Activated naive CD4-positive, alpha-beta T cell treated with anti-CD3 and anti-CD28 coated beads, Interleukin-2, amount 50 U/mL, for 24 hours (primary cell): ENCODE measurements around the gene CNTNAP2.

Experiments
- H3K27ac Mint-ChIP-seq: one replicate; pipeline ENCODE4 v1.8.0; 2021; ENCODE audit warnings: mild to moderate bottlenecking, mixed read lengths
- H3K27me3 Mint-ChIP-seq: one replicate; pipeline ENCODE4 v1.8.0; 2021; ENCODE audit warnings: mixed read lengths
- H3K36me3 Mint-ChIP-seq: one replicate; pipeline ENCODE4 v1.8.0; 2021; ENCODE audit warnings: mixed read lengths
- H3K4me1 Mint-ChIP-seq: one replicate; pipeline ENCODE4 v1.8.0; 2021; ENCODE audit warnings: mixed read lengths
- H3K4me3 Mint-ChIP-seq: one replicate; pipeline ENCODE4 v1.8.0; 2021; ENCODE audit warnings: mild to moderate bottlenecking, mixed read lengths
- H3K9me3 Mint-ChIP-seq: one replicate; pipeline ENCODE4 v1.8.0; 2021; ENCODE audit warnings: mixed read lengths

Gene CNTNAP2

GRCh38 chr7:147861058-147861716 is 1744.6 kb downstream of the CNTNAP2 start:
- H3K27ac Mint-ChIP-seq = no peak overlapping the region
- H3K36me3 Mint-ChIP-seq = no peaks in the 10 kb centered on the region
- H3K27me3 Mint-ChIP-seq = no peaks in the 10 kb centered on the region
- no peak overlapping the region for H3K4me3 Mint-ChIP-seq
- no peaks in the 10 kb centered on the region for H3K4me1 Mint-ChIP-seq
- no peaks in the 10 kb centered on the region for H3K9me3 Mint-ChIP-seq

GRCh38 chr7:147861945-147862344 is 1745.3 kb downstream of the CNTNAP2 start:
- no peaks in the 10 kb centered on the region for H3K36me3 Mint-ChIP-seq
- H3K27me3 Mint-ChIP-seq = no peaks in the 10 kb centered on the region
- no peak overlapping the region for H3K27ac Mint-ChIP-seq
- no peaks in the 10 kb centered on the region for H3K4me1 Mint-ChIP-seq
- H3K4me3 Mint-ChIP-seq = no peak overlapping the region
- no peaks in the 10 kb centered on the region for H3K9me3 Mint-ChIP-seq

- Mint-ChIP-seq H3K27ac (no peak overlapping the region), H3K27me3 (peaks cover 2% of the 10 kb centered on the region), H3K9me3 (no peaks in the 10 kb centered on the region), H3K36me3 (no peaks in the 10 kb centered on the region), H3K4me3 (no peak overlapping the region), H3K4me1 (no peaks in the 10 kb centered on the region)
Measured at GRCh38 chr7:147869456-147869855, 1752.9 kb downstream of the CNTNAP2 start.

DNA sequence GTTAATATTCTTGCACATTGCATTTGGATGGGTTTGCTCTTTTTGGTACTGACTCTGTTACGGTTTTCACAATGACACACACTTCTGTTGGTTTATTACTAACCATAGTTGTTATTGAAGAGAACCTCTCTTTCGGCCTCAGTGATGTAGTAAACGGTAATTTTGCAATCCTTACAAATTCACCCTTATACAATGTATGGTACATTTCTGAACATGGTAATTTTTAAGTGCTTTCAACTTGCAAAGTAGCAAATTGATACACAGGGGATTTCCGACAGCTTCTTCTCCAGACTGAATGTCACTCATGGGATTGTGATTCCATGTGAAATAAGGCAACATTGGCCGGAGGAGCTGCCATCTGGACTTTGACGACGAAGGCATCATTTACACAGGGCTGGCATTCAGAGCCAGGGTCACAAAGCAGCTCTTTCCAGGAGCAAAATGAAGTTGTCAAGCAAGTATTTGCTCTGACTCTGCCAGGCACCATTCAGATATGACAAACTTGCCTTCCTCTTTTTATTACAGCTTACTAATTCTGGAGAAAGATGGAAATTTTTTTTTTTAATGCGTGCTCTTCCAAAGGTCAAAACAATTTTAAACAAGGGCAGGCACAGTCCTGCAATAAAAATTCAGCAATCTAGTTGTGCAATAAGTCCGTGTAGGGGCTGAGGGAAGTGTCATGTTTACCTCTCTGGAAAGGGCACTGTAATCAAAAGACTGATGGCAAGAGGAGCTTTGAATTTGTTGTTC is 1762.5 kb downstream of the CNTNAP2 start:
- H3K9me3 Mint-ChIP-seq = no peaks in the 10 kb centered on the region
- H3K4me1 Mint-ChIP-seq = no peaks in the 10 kb centered on the region
- H3K4me3 Mint-ChIP-seq = no peak overlapping the region
- H3K36me3 Mint-ChIP-seq = no peaks in the 10 kb centered on the region
- H3K27me3 Mint-ChIP-seq = no peaks in the 10 kb centered on the region
- no peak overlapping the region for H3K27ac Mint-ChIP-seq

- Mint-ChIP-seq H3K27ac (no peak overlapping the region), H3K4me3 (no peak overlapping the region), H3K27me3 (peaks cover 1% of the 10 kb centered on the region), H3K9me3 (peaks cover 6% of the 10 kb centered on the region), H3K36me3 (no peaks in the 10 kb centered on the region), H3K4me1 (no peaks in the 10 kb centered on the region)
Measured at GRCh38 chr7:147885869-147886268, 1769.3 kb downstream of the CNTNAP2 start.

DNA sequence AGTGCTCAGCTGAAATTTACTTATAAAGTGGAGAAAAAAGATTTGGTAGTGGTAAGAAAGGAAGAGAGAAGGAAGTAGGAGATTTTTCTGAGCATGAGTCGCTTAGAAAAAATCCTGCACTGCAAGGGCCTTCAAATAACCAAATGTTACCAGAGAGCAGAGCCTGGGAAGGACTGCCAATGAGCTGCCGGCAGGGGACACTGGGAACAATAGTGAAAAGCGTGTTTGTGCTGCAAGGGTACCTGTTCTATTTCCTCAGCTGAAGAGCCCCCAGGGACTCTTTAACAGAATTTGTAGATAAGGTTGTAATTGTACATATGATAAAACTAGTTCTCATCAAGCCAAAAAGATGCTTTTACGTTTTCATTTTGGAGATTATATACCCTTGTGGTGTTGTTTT is 1777.7 kb downstream of the CNTNAP2 start:
- Mint-ChIP-seq H3K27ac (no peak overlapping the region), H3K4me3 (no peak overlapping the region), H3K9me3 (peaks cover 6% of the 10 kb centered on the region), H3K4me1 (no peaks in the 10 kb centered on the region), H3K36me3 (no peaks in the 10 kb centered on the region), H3K27me3 (no peaks in the 10 kb centered on the region)

- Mint-ChIP-seq H3K4me3 (no peak overlapping the region), H3K27me3 (peaks cover 2% of the 10 kb centered on the region), H3K9me3 (peaks cover 5% of the 10 kb centered on the region), H3K27ac (no peak overlapping the region), H3K36me3 (no peaks in the 10 kb centered on the region), H3K4me1 (no peaks in the 10 kb centered on the region)
Measured at GRCh38 chr7:147896121-147896520, 1779.5 kb downstream of the CNTNAP2 start.

GRCh38 chr7:147903536-147904218 is 1787.1 kb downstream of the CNTNAP2 start:
- Mint-ChIP-seq H3K4me1 (no peaks in the 10 kb centered on the region), H3K4me3 (no peak overlapping the region), H3K36me3 (no peaks in the 10 kb centered on the region), H3K27ac (no peak overlapping the region), H3K27me3 (peaks cover 2% of the 10 kb centered on the region), H3K9me3 (peaks cover 14% of the 10 kb centered on the region)

GRCh38 chr7:147904219-147904576 is 1787.6 kb downstream of the CNTNAP2 start:
- H3K27ac Mint-ChIP-seq = no peak overlapping the region
- H3K4me1 Mint-ChIP-seq = no peaks in the 10 kb centered on the region
- H3K9me3 Mint-ChIP-seq = peaks cover 14% of the 10 kb centered on the region
- no peak overlapping the region for H3K4me3 Mint-ChIP-seq
- H3K27me3 Mint-ChIP-seq = peaks cover 2% of the 10 kb centered on the region
- H3K36me3 Mint-ChIP-seq = no peaks in the 10 kb centered on the region

- Mint-ChIP-seq H3K27me3 (no peaks in the 10 kb centered on the region), H3K27ac (no peak overlapping the region), H3K9me3 (no peaks in the 10 kb centered on the region), H3K4me1 (no peaks in the 10 kb centered on the region), H3K4me3 (no peak overlapping the region), H3K36me3 (no peaks in the 10 kb centered on the region)
Measured at GRCh38 chr7:147909431-147910148, 1793.0 kb downstream of the CNTNAP2 start.

DNA sequence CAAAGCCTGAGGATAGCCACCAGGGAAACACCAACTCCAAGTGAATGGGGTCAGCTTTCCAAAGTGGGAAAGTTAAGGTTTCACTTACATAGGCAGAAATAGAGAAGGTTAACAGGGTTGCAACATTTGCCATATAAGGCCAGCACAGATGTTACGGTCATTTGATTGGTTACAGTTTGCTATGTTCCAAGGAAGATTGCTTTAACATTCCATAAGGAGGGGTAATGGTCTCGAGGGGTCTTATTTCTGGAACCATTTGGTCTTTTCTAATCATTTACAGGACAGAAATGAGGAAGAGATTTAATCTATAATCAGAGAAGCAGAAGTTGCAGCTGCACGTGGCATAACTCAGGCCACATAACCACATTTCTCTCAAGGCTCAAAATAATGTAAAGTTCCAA is 1794.6 kb downstream of the CNTNAP2 start:
- no peaks in the 10 kb centered on the region for H3K9me3 Mint-ChIP-seq
- H3K4me1 Mint-ChIP-seq = no peaks in the 10 kb centered on the region
- H3K36me3 Mint-ChIP-seq = no peaks in the 10 kb centered on the region
- no peak overlapping the region for H3K4me3 Mint-ChIP-seq
- no peaks in the 10 kb centered on the region for H3K27me3 Mint-ChIP-seq
- H3K27ac Mint-ChIP-seq = no peak overlapping the region

- Mint-ChIP-seq H3K9me3 (no peaks in the 10 kb centered on the region), H3K4me3 (no peak overlapping the region), H3K36me3 (no peaks in the 10 kb centered on the region), H3K27me3 (no peaks in the 10 kb centered on the region), H3K27ac (no peak overlapping the region), H3K4me1 (no peaks in the 10 kb centered on the region)
Measured at GRCh38 chr7:147912291-147912690, 1795.7 kb downstream of the CNTNAP2 start.

DNA sequence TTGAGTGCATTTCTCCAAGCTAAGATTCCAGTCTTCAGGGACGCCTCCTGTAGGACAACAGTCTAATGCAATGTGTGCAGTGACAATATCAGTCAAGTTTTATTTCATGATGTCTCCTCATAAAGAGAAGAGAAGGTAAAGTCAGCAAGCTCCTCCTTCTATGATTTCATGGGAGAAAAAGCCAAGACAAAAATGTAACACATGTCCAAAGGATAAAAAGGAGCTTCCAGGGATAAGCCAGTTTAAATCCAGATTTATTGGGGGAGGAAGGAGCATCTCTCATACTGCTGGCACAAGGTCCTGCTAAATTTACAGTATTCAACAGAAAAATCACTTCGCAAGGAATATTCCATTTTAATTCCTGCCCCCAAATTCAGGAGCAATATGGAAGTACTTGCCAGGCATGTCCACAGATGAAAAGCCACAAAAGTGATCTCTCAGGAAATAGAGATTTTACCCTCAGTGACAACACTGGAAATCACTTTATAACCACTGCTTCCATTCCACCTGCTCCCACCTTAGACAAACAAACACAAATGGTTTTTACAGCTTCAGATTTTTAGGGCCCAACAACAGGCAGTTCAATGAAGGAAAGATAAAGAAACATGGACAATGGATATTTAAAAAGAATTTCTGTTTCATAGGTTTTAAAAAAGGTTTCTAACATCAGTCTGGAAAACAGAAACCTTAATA is 1796.5 kb downstream of the CNTNAP2 start:
- Mint-ChIP-seq H3K27ac (no peak overlapping the region), H3K9me3 (no peaks in the 10 kb centered on the region), H3K27me3 (no peaks in the 10 kb centered on the region), H3K4me1 (no peaks in the 10 kb centered on the region), H3K36me3 (no peaks in the 10 kb centered on the region), H3K4me3 (no peak overlapping the region)

DNA sequence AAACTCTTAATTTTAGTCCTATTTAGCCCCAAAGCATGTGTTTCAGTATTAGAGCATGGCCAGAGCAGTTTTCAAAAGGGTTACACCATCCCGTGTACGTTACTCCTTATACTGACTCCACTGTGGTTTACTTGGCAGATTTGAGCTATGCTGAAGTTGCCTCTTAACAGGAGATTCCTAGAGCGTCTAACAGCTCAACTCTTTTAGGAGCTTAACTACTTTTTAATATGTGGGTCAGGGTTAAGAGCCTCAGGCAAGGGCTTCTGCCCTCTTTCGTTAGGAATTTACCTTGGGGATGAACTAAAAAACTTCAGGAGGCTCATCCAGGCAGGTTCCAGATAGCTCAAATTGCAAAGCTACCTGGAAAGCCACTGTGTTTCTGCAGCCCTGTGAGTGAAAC is 1799.2 kb downstream of the CNTNAP2 start:
- H3K27me3 Mint-ChIP-seq = no peaks in the 10 kb centered on the region
- no peak overlapping the region for H3K4me3 Mint-ChIP-seq
- no peak overlapping the region for H3K27ac Mint-ChIP-seq
- no peaks in the 10 kb centered on the region for H3K4me1 Mint-ChIP-seq
- no peaks in the 10 kb centered on the region for H3K36me3 Mint-ChIP-seq
- H3K9me3 Mint-ChIP-seq = no peaks in the 10 kb centered on the region

- no peaks in the 10 kb centered on the region for H3K9me3 Mint-ChIP-seq
- no peaks in the 10 kb centered on the region for H3K36me3 Mint-ChIP-seq
- H3K27ac Mint-ChIP-seq = no peak overlapping the region
- H3K27me3 Mint-ChIP-seq = no peaks in the 10 kb centered on the region
- H3K4me3 Mint-ChIP-seq = no peak overlapping the region
- no peaks in the 10 kb centered on the region for H3K4me1 Mint-ChIP-seq
Measured at GRCh38 chr7:147916573-147916972, 1800.0 kb downstream of the CNTNAP2 start.
